ENCODE data around the gene RPS17.
"Not testable (repeated sequence)": the region's sequence is repeated elsewhere in the genome, so short reads cannot be mapped to it uniquely, and the experiment has no call there.

GRCh38 chr15:82505842-82506241 lies 34.4 kb downstream of the RPS17 start:
- not testable (repeated sequence) for TF ChIP-seq MYB (IDR thresholded peaks at IDR 0.05; ENCODE audit: borderline replicate concordance, low read depth, low read length); KAT2A (conservative IDR thresholded peaks at IDR 0.05; ENCODE audit: control insufficient read depth, low read depth, low read length); CUX1 (IDR thresholded peaks at IDR 0.05; ENCODE audit: insufficient replicate concordance, low read depth, low read length); CTCF (IDR thresholded peaks at IDR 0.05 in 2 of 3, conservative IDR thresholded peaks at IDR 0.05 in 1 of 3; ENCODE audit: control insufficient read depth in 2 of 3, extremely low read depth in 1 of 3, insufficient read depth in 1 of 3, low read depth in 3 of 3, low read length in 3 of 3); CBFB (IDR thresholded peaks at IDR 0.05; ENCODE audit: low read depth); CREM (IDR thresholded peaks at IDR 0.05; ENCODE audit: low read depth); TCF12 (IDR thresholded peaks at IDR 0.05; ENCODE audit: low read depth, low read length); ZNF274 (IDR thresholded peaks at IDR 0.05; ENCODE audit: insufficient read depth, insufficient read length)
